Nephron (organoid): Measurements from ENCODE around the gene CD163L1.

Experiments used
- H3K27ac Mint-ChIP-seq, 3 experiments: 2 replicates each; pipeline ENCODE4 v1.8.0; 2020; ENCODE audit warnings: mixed read lengths in 3 of 3, mild to moderate bottlenecking in 2 of 3, moderate library complexity in 1 of 3
- H3K27me3 Mint-ChIP-seq: 2 replicates; pipeline ENCODE4 v1.8.0; 2021; ENCODE audit warnings: low read depth, mild to moderate bottlenecking, moderate library complexity, mixed read lengths
- H3K36me3 Mint-ChIP-seq: 2 replicates; pipeline ENCODE4 v1.8.0; 2020; ENCODE audit warnings: low read depth, mixed read lengths
- H3K4me1 Mint-ChIP-seq: 2 replicates; pipeline ENCODE4 v1.8.0; 2020; ENCODE audit warnings: mixed read lengths
- H3K4me3 Mint-ChIP-seq, 3 experiments: 2 replicates each; pipeline ENCODE4 v1.8.0; 2020; ENCODE audit warnings: mild to moderate bottlenecking in 3 of 3, mixed read lengths in 3 of 3, moderate library complexity in 2 of 3
- H3K9me3 Mint-ChIP-seq: 2 replicates; pipeline ENCODE4 v1.8.0; 2020; ENCODE audit warnings: mixed read lengths
- TF ChIP-seq, protein P1 (sequence below), 3 experiments: fragments of 200-600 bp; sonication (generic); IDR thresholded peaks; one replicate each; pipeline ENCODE4 v1.5.0; 2021; ENCODE audit warnings: antibody characterized with exemption in 3 of 3; ENCODE audit not compliant: unreplicated experiment in 3 of 3

Gene CD163L1

DNA sequence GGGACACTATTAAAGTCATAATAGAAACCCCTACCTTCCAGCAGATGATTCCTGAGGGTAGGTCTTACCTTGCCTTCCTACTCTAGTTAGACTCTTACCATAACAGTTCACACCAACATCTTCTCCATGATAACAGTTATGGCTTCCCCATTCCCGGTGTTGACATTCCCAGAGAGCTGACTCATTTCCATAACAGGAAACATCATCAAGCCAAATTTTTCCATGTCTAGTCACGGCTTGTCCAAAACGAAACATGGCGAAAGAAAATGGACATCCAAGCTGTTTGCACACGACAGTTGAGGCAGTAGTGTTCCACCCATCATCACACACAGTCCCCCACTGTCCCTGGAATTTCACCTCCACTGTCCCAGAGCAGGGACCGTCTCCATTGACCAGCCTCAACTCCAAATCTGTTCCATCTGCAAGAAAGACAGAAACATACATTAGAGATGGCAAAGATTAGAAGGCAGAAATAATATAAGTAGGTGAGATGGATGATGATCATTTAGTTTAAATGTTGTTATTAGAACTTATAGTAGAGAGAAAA is 10.6 kb downstream of the CD163L1 start:
- TF ChIP-seq, protein P1, sequence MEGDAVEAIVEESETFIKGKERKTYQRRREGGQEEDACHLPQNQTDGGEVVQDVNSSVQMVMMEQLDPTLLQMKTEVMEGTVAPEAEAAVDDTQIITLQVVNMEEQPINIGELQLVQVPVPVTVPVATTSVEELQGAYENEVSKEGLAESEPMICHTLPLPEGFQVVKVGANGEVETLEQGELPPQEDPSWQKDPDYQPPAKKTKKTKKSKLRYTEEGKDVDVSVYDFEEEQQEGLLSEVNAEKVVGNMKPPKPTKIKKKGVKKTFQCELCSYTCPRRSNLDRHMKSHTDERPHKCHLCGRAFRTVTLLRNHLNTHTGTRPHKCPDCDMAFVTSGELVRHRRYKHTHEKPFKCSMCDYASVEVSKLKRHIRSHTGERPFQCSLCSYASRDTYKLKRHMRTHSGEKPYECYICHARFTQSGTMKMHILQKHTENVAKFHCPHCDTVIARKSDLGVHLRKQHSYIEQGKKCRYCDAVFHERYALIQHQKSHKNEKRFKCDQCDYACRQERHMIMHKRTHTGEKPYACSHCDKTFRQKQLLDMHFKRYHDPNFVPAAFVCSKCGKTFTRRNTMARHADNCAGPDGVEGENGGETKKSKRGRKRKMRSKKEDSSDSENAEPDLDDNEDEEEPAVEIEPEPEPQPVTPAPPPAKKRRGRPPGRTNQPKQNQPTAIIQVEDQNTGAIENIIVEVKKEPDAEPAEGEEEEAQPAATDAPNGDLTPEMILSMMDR (IDR thresholded peaks at IDR 0.05; ENCODE audit: unreplicated experiment in 3 of 3): no peak
- Mint-ChIP-seq H3K36me3 (no peaks in the 10 kb centered on the region), H3K4me3 (no peak overlapping the region), H3K27me3 (no peaks in the 10 kb centered on the region), H3K27ac (no peak overlapping the region), H3K4me1 (no peaks in the 10 kb centered on the region), H3K9me3 (no peaks in the 10 kb centered on the region)

- H3K4me3 Mint-ChIP-seq: no peak overlapping the region
- H3K4me1 Mint-ChIP-seq: no peaks in the 10 kb centered on the region
- no peaks in the 10 kb centered on the region for H3K27me3 Mint-ChIP-seq
- no peaks in the 10 kb centered on the region for H3K36me3 Mint-ChIP-seq
- H3K27ac Mint-ChIP-seq: no peak overlapping the region
- H3K9me3 Mint-ChIP-seq: no peaks in the 10 kb centered on the region
- TF ChIP-seq, protein P1 (IDR thresholded peaks at IDR 0.05; ENCODE audit: unreplicated experiment in 3 of 3): no peak
Measured at GRCh38 chr12:7431993-7432685, 11.8 kb downstream of the CD163L1 start.

GRCh38 chr12:7411343-7411742 is 32.6 kb downstream of the CD163L1 start:
- Mint-ChIP-seq H3K9me3 (no peaks in the 10 kb centered on the region), H3K27me3 (peaks cover 3% of the 10 kb centered on the region), H3K4me1 (no peaks in the 10 kb centered on the region), H3K4me3 (no peak overlapping the region), H3K36me3 (no peaks in the 10 kb centered on the region), H3K27ac (no peak overlapping the region)
- TF ChIP-seq, protein P1 (IDR thresholded peaks at IDR 0.05; ENCODE audit: unreplicated experiment in 3 of 3): no peak

GRCh38 chr12:7404275-7404674 is 39.7 kb downstream of the CD163L1 start:
- no peaks in the 10 kb centered on the region for H3K4me1 Mint-ChIP-seq
- H3K27ac Mint-ChIP-seq: no peak overlapping the region
- no peaks in the 10 kb centered on the region for H3K36me3 Mint-ChIP-seq
- TF ChIP-seq, protein P1 (IDR thresholded peaks at IDR 0.05; ENCODE audit: unreplicated experiment in 3 of 3): no peak
- H3K4me3 Mint-ChIP-seq: no peak overlapping the region
- H3K9me3 Mint-ChIP-seq: no peaks in the 10 kb centered on the region
- H3K27me3 Mint-ChIP-seq: no peaks in the 10 kb centered on the region

DNA sequence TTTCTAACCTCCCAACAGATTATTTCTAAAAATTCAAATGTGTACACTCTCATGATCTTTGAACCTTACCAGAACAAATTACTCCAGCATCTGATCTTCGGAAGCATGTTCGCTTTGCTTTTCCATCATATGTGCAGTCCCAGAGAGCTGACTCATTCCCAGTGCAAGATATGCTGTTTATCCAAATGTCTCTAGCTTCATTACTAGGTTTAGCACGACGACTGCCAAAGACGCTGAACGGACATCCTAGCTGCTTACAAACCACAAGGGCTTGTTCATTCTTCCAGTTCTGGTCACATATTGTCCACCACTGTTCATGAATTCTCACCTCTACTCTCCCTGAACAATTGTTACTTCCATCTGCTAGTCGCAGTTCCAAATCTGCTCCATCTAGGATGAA is 40.5 kb downstream of the CD163L1 start:
- H3K9me3 Mint-ChIP-seq: no peaks in the 10 kb centered on the region
- TF ChIP-seq, protein P1 (IDR thresholded peaks at IDR 0.05; ENCODE audit: unreplicated experiment in 3 of 3): no peak
- H3K4me1 Mint-ChIP-seq: no peaks in the 10 kb centered on the region
- H3K27me3 Mint-ChIP-seq: no peaks in the 10 kb centered on the region
- no peak overlapping the region for H3K27ac Mint-ChIP-seq
- H3K4me3 Mint-ChIP-seq: no peak overlapping the region
- H3K36me3 Mint-ChIP-seq: no peaks in the 10 kb centered on the region

DNA sequence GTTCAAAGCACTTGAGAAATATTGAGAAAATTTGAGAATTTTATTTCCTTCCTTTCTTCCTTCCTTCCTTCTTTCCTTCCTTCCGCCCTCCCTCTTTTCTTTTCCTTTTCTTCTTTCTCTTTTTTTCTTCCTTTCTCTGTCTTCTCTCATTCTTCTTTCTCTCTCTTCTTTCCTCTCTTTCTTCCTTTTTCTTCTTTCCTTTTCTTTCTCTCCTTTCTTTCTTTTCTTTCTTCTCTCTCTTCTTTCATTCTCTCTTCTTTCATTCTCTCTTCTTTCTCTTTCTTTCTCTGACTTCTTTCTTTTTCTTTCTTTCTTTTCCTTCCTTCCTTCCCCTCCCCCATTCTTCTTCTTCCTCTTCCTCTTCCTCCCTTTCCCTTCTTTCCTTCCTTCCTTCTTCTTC is 44.9 kb downstream of the CD163L1 start:
- Mint-ChIP-seq H3K27me3 (no peaks in the 10 kb centered on the region), H3K27ac (no peak overlapping the region), H3K36me3 (no peaks in the 10 kb centered on the region), H3K4me1 (no peaks in the 10 kb centered on the region), H3K4me3 (no peak overlapping the region), H3K9me3 (no peaks in the 10 kb centered on the region)
- TF ChIP-seq, protein P1 (IDR thresholded peaks at IDR 0.05; ENCODE audit: unreplicated experiment in 3 of 3): no peak
